Measurements from ENCODE around the gene RRP12.

GRCh38 chr10:97411406-97411805 lies 10.3 kb upstream of the RRP12 start:
- TF ChIP-seq CTCF (IDR thresholded peaks at IDR 0.05; ENCODE audit: poor library complexity, severe bottlenecking) (no peak), EP300 (conservative IDR thresholded peaks at IDR 0.05; ENCODE audit: poor library complexity, severe bottlenecking) (no peak), POLR2AphosphoS5 (IDR thresholded peaks at IDR 0.05) (no peak), REST (IDR thresholded peaks at IDR 0.05; ENCODE audit: borderline replicate concordance) (no peak), EZH2 (IDR thresholded peaks at IDR 0.05; ENCODE audit: borderline replicate concordance, insufficient read depth, low read length, poor library complexity, severe bottlenecking) (no peak), RAD21 (conservative IDR thresholded peaks at IDR 0.05) (no peak), SMC3 (conservative IDR thresholded peaks at IDR 0.05; ENCODE audit: poor library complexity) (no peak), MXI1 (conservative IDR thresholded peaks at IDR 0.05; ENCODE audit: poor library complexity, severe bottlenecking) (no peak), TAF1 (IDR thresholded peaks at IDR 0.05; ENCODE audit: low read depth) (no peak)

Data from neural cell (in vitro differentiated cells).